Psoas muscle (tissue), 8 donors: ENCODE results near the gene ARMC5. TPM values are rescaled to one million over a fixed set of nuclear protein-coding genes. Genes with fewer than 3 reads are reported as not detected.
"Not testable (repeated sequence)": the region's sequence is repeated elsewhere in the genome, so short reads cannot be mapped to it uniquely, and the experiment has no call there.

Source experiments
- ATAC-seq, 4 donors: fragments of 200-7000 bp; cut with Tn5 transposase; one replicate each; pipeline ENCODE4 v1.9.1; 2020; ENCODE audit warnings: moderate library complexity in 3 of 4, mild to moderate bottlenecking in 2 of 4
- DNase-seq, 2 donors: peaks; one replicate each; pipeline ENCODE4 v3.0.0-alpha.2; 2020
- H3K27ac ChIP-seq: fragments of 200-600 bp; one replicate; pipeline ENCODE4 v1.8.0; 2022
- H3K27me3 ChIP-seq, 3 donors: fragments of 200-600 bp in 1 of 3; one replicate each; pipeline versions ENCODE4 v1.6.1 to v1.8.0; 2013 to 2022; ENCODE audit warnings: low read length in 2 of 3, mild to moderate bottlenecking in 2 of 3, moderate library complexity in 1 of 3; ENCODE audit not compliant: insufficient read depth in 3 of 3
- H3K36me3 ChIP-seq, 2 donors: fragments of 200-600 bp in 1 of 2; one replicate each; pipeline versions ENCODE4 v1.6.1 to v1.8.0; 2013 to 2022; ENCODE audit warnings: low read depth in 1 of 2, mild to moderate bottlenecking in 1 of 2, moderate library complexity in 1 of 2; ENCODE audit not compliant: insufficient read depth in 1 of 2
- H3K4me1 ChIP-seq: fragments of 200-600 bp; one replicate; pipeline ENCODE4 v1.8.0; 2022
- H3K4me3 ChIP-seq: fragments of 200-600 bp; one replicate; pipeline ENCODE4 v1.8.0; 2022; ENCODE audit warnings: mild to moderate bottlenecking
- H3K9me3 ChIP-seq: fragments of 200-600 bp; one replicate; pipeline ENCODE4 v1.8.0; 2022
- WGBS, 3 donors: extraction: QIAGEN DNeasy Blood & Tissue Kit; methylation state at CpG; one replicate each; pipeline versions ENCODE4 v1.1.6 to v1.1.7; 2013; 5-methylcytosine and 5-hydroxymethylcytosine counted together
- intact Hi-C, 2 donors: fragments of 100-400 bp; cut with DNase I; formaldehyde crosslinking; loops; one replicate each; pipeline versions ENCODE4 v1.11.0 to v1.14.2; 2022
- polyA plus RNA-seq, 3 donors: library from polyadenylated mRNA; stranded (reverse); fragments of 200-250 nt; gene quantifications; one replicate each; pipeline ENCODE4 v1.2.3, GENCODE V29; 2013
- total RNA-seq, 4 donors: library from RNA; stranded (reverse); fragmentation: NEBNext Ultra II Directional in 2 of 4; extraction: Animal tissue kit (Norgen Biotek cat#: 25700) in 2 of 4; gene quantifications; one replicate each; pipeline versions ENCODE4 v1.2.1 to v1.2.4, GENCODE V29; 2021 to 2023
- TF ChIP-seq, protein P1 (sequence below): fragments of 200-600 bp; IDR thresholded peaks from one replicate; pipeline ENCODE4 v1.8.0; 2022; ENCODE audit warnings: antibody characterized with exemption
- donor health status: healthy with polysubstance abuse.
- donor health status: DM: no; HTN: no; CAD: no; lungs with moderate emphysema.
- donor health status: Bipolar disorder and iron deficiency.
- donor health status: healthy.
- donor health status: DM: yes; HTN: yes; CAD: no.
- donor health status: DM: no; HTN: no; CAD: no.
- donor health status: DM: no; HTN: no; CAD: no.
- donor health status: DM: yes; HTN: yes; CAD: no.

Gene ARMC5
- total and polyA plus RNA-seq, 7 donors: 6.5 to 18.7 (median 11.4) TPM

DNA sequence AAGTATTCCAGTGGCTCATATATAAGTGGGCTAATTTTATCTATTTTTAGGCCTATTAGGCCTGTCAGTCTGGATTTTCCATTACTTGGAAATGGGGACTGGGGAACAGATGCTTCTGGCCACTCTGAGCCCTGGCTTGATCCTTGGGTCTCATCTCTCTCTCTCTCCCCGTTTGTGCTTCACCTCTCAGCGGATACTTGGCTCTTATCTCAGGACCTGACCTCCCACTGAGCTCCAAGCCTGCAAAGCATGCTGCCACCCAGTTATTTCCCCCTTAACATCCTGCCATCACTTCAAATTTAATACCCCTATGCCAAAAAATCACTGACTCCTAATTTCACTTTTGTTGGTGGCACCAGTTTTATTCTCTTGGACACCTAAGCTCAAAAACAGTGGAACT, 20.9 kb upstream of the ARMC5 start:
- Histone ChIP-seq H3K27me3 (no peaks in the 10 kb centered on the region), H3K36me3 (no peaks in the 10 kb centered on the region), H3K27ac (peak overlapping the region; percentile 50), H3K4me1 (peaks cover 19% of the 10 kb centered on the region), H3K4me3 (no peak overlapping the region), H3K9me3 (no peaks in the 10 kb centered on the region)
- intact Hi-C loops: no loop called here
- TF ChIP-seq, protein P1, sequence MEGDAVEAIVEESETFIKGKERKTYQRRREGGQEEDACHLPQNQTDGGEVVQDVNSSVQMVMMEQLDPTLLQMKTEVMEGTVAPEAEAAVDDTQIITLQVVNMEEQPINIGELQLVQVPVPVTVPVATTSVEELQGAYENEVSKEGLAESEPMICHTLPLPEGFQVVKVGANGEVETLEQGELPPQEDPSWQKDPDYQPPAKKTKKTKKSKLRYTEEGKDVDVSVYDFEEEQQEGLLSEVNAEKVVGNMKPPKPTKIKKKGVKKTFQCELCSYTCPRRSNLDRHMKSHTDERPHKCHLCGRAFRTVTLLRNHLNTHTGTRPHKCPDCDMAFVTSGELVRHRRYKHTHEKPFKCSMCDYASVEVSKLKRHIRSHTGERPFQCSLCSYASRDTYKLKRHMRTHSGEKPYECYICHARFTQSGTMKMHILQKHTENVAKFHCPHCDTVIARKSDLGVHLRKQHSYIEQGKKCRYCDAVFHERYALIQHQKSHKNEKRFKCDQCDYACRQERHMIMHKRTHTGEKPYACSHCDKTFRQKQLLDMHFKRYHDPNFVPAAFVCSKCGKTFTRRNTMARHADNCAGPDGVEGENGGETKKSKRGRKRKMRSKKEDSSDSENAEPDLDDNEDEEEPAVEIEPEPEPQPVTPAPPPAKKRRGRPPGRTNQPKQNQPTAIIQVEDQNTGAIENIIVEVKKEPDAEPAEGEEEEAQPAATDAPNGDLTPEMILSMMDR: no peak
- no peak for ATAC-seq
- peak in 1 of 2 donors; percentile 7 for DNase-seq
- WGBS, 3 donors: 15 to 31% (median 28%) methylated on average over 2 of the region's 2 CpGs

DNA sequence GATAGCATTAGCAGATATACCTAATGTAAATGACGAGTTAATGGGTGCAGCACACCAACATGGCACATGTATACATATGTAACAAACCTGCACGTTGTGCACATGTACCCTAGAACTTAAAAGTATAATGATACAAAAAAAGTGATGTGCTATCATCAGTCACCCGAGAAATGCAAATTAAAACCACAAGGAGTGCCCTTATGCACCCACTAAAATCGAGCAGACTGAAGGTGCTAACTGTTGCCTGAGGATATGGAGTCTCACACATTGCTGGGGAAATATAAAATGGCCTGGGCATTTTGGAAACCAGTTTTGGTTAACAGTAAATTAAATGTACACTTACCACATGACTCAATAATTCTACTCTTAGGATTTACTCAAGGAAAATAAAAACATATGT, 20.3 kb upstream of the ARMC5 start:
- H3K27me3 ChIP-seq, H3K4me3 ChIP-seq, DNase-seq, H3K27ac ChIP-seq, ATAC-seq, intact Hi-C loops, H3K9me3 ChIP-seq, H3K36me3 ChIP-seq: not testable (repeated sequence)
- peaks cover 19% of the 10 kb centered on the region for H3K4me1 ChIP-seq
- 56 to 65% (median 57%) methylated on average over 3 of the region's 4 CpGs for WGBS, 3 donors

DNA sequence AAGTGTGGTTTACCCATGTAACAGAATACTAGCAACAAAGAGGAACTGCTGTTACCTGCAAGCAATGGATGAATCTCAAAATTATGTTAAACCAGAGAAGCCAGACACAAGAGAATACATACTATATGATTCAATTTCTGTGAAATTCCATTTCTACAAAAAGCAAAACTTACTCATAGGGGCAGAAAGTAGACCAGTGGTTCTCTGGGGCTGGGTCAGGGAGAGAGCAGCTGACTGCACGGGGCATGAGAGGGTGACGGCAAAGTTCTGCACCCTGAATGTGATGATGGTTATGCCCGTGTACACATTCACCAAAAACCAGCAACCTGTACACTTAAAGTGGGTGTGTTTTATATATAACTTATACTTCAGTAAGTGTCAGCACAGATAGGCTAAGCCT, 19.8 kb upstream of the ARMC5 start:
- intact Hi-C loops: no loop called here
- no peak overlapping the region for H3K4me3 ChIP-seq
- peaks cover 19% of the 10 kb centered on the region for H3K4me1 ChIP-seq
- DNase-seq (no peak), ATAC-seq (no peak)
- no peaks in the 10 kb centered on the region for H3K27me3 ChIP-seq
- peak overlapping the region; percentile 21 for H3K27ac ChIP-seq
- no peaks in the 10 kb centered on the region for H3K9me3 ChIP-seq
- TF ChIP-seq, protein P1: no peak
- WGBS, 3 donors: 64 to 87% (median 72%) methylated on average over 3 of the region's 3 CpGs
- no peaks in the 10 kb centered on the region for H3K36me3 ChIP-seq

DNA sequence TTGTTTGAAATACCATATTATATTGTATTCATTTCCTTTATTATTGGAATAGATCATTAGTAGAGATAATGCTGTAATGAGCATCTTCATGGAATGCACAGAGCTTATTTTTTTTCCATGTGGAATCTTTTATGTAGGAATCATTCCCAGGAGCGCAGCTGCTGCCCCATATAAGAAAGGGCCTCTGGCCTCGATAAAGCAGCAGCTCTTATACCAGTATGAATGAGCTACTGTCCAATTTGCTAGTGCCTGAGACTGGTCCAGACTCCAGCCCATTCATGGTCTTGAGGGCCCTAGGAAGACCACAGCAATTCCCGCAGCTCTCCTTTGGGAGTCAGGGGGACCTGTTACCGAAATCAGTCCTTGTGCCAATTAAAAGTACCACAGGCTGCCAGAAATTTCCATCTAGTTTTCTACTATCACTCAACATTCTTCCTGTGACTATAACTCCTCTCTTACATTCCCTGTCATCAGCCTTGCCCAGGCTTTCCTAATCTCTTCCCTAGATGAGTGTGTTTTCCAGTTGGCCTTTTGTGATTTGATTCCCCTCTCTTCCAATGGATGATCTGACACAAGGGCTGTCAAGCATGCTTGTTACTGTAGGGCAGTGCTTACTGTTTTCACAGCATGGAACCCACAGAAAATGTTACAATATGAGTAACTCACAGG, 18.7 kb upstream of the ARMC5 start:
- WGBS, 3 donors: 34 to 48% (median 43%) methylated on average over 4 of the region's 4 CpGs
- ATAC-seq: no peak
- H3K9me3 ChIP-seq: no peaks in the 10 kb centered on the region
- DNase-seq: peak in 1 of 2 donors; percentile 3
- no peaks in the 10 kb centered on the region for H3K27me3 ChIP-seq
- peak overlapping the region; percentile 94 for H3K27ac ChIP-seq
- H3K36me3 ChIP-seq: no peaks in the 10 kb centered on the region
- TF ChIP-seq, protein P1: no peak
- intact Hi-C loops: loop anchor here (5.0 kb wide), 2 partner anchors 223 to 453 kb away; partner anchors contain the start of genes HSD3B7 (in 1 of the 2) and PYDC1 (in 1 of the 2)
- H3K4me1 ChIP-seq: peaks cover 19% of the 10 kb centered on the region
- no peak overlapping the region for H3K4me3 ChIP-seq

DNA sequence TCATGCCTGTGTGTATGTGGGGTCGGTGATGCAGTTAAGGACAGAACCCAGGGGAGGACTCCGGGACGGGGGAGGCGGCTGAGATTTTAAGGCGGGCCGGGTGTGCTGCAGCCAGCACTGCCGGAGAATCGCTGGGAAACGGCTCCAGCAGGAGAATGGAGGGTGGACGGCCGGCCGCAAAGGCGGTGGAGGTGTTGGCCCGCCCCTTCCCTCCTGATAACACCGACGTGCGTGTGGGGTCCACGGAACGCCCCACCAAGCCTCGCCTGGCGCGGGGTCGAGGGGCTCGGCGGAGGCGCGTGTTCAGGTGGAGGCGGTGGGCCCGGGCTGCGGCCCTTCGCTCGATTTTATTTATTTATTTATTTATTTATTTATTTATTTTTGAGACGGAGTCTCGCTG, 17.3 kb upstream of the ARMC5 start:
- H3K4me3 ChIP-seq: peak overlapping the region; percentile 87
- peak overlapping the region; percentile 94 for H3K27ac ChIP-seq
- H3K36me3 ChIP-seq: no peaks in the 10 kb centered on the region
- peaks cover 19% of the 10 kb centered on the region for H3K4me1 ChIP-seq
- DNase-seq (peak in 1 of 2 donors; percentile 52), ATAC-seq (no peak)
- no peaks in the 10 kb centered on the region for H3K27me3 ChIP-seq
- WGBS, 3 donors: 65 to 69% (median 67%) methylated on average over 22 to 34 of the region's 34 CpGs
- TF ChIP-seq, protein P1: no peak
- intact Hi-C loops: loop anchor here (2.0 to 5.0 kb wide), 3 partner anchors 225 to 457 kb away; partner anchors contain the start of genes HSD3B7 (in 2 of the 2) and PYDC1 (in 1 of the 2)
- no peaks in the 10 kb centered on the region for H3K9me3 ChIP-seq

DNA sequence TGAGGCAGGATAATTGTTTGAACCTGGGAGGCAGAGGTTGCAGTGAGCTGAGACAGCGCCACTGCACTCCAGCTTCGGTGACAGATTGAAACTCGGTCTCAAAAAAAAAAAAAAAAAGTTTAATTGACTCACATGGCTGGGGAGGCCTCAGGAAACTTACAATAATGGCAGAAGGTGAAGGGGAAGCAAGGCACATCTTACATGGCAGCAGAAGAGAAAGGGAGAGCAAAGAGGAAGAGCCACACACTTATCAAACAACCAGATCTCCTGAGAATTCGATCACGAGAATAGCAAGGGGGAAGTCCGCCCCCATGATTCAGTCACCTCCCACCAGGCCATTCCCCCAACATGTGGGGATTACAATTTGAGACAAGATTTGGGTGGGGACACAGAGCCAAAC, 13.4 kb upstream of the ARMC5 start:
- intact Hi-C loops, H3K36me3 ChIP-seq, H3K4me3 ChIP-seq, H3K27me3 ChIP-seq, H3K27ac ChIP-seq, H3K9me3 ChIP-seq, H3K4me1 ChIP-seq, ATAC-seq: not testable (repeated sequence)
- WGBS, 3 donors: 79 to 80% (median 80%) methylated on average over 6 of the region's 6 CpGs
- DNase-seq: peak in 1 of 2 donors; percentile 6
